Amniotic epithelial cell (primary cell): ENCODE results near the gene LMBRD1.

Source experiments
- DNase-seq: peaks from one replicate; pipeline ENCODE4 v3.0.0-alpha.2; 2010; ENCODE audit warnings: low read depth

LMBRD1 gene

DNA sequence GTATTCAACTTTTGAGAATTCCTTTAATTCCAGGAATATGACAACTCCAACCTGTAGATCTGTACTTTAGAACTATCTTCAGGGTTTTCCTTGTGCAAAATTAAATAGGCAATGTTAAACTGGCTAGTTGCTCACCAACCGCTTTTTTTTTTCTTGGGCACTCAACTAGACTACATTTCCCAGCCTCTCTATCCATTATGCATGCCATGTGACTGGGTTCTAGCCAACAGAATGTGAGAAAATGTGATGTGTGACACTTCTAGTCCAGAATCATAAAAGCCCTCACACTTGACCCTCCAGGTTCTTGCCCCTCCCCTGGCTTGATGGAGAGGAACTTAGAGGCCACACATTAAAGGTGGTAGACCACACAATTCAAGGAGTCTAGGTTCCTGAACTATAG, 166.0 kb downstream of the LMBRD1 start:
- DNase-seq = no peak

DNA sequence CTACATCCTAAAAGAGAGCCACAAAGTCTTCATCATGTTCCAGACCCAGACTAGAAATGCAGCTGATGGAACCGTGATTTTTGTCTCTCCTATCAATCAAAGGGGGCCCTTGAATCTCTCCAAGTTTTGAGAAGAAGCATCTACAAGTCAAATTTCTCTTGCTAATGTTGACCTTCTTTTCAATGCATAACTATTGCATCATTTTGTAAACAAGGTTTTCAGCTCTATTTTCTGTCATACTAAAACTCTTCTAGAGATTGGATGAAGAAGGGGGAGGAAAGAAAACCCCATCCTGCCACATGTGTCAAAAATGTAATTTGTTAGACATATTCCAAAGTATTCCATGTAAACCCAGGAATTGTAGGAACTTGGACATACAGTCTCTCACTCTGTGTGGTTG, 169.2 kb downstream of the LMBRD1 start:
- no peak for DNase-seq

DNA sequence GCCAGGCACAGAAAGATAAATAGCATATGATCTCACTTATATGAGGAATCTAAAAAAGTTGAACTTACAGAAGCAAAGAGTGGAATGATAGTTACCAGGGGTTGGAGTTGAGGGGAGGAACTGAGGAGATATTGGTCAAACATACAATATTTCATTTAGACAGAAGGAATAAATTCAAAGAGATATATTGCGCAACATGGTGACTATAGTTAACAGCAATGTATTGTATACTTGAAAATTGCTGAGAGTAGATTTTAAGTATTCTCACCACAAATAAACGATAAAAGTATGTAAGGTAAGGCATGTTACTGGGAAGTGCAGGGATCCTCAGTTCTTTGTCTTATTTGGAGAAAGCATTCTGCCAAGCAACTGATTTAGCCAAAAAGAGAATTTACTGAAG, 171.9 kb downstream of the LMBRD1 start:
- peak; percentile 0 for DNase-seq
